GM12872 (cell line): ENCODE measurements around the gene LDLRAD4.

ENCODE experiments used
- CTCF ChIP-seq: IDR thresholded peaks from 3 replicates; pipeline ENCODE4 v1.5.1; 2011; ENCODE audit warnings: low read depth, mild to moderate bottlenecking, low read length, moderate library complexity; ENCODE audit not compliant: insufficient read depth

Gene LDLRAD4

GRCh38 chr18:13399511-13399910 is 181.0 kb downstream of the LDLRAD4 start:
- no peak for TF ChIP-seq CTCF

- no peak for TF ChIP-seq CTCF
Observed at GRCh38 chr18:13400636-13401315, 182.2 kb downstream of the LDLRAD4 start.

- no peak for TF ChIP-seq CTCF
Observed at GRCh38 chr18:13401404-13401803, 182.8 kb downstream of the LDLRAD4 start.

- TF ChIP-seq CTCF: no peak
Observed at GRCh38 chr18:13401826-13402225, 183.3 kb downstream of the LDLRAD4 start.

GRCh38 chr18:13403786-13404549 is 185.4 kb downstream of the LDLRAD4 start:
- no peak for TF ChIP-seq CTCF

- no peak for TF ChIP-seq CTCF
Observed at GRCh38 chr18:13405305-13406038, 186.9 kb downstream of the LDLRAD4 start.

GRCh38 chr18:13406049-13406615 is 187.6 kb downstream of the LDLRAD4 start:
- TF ChIP-seq CTCF: no peak
